Measurements from ENCODE around the gene CHADL.

DNA sequence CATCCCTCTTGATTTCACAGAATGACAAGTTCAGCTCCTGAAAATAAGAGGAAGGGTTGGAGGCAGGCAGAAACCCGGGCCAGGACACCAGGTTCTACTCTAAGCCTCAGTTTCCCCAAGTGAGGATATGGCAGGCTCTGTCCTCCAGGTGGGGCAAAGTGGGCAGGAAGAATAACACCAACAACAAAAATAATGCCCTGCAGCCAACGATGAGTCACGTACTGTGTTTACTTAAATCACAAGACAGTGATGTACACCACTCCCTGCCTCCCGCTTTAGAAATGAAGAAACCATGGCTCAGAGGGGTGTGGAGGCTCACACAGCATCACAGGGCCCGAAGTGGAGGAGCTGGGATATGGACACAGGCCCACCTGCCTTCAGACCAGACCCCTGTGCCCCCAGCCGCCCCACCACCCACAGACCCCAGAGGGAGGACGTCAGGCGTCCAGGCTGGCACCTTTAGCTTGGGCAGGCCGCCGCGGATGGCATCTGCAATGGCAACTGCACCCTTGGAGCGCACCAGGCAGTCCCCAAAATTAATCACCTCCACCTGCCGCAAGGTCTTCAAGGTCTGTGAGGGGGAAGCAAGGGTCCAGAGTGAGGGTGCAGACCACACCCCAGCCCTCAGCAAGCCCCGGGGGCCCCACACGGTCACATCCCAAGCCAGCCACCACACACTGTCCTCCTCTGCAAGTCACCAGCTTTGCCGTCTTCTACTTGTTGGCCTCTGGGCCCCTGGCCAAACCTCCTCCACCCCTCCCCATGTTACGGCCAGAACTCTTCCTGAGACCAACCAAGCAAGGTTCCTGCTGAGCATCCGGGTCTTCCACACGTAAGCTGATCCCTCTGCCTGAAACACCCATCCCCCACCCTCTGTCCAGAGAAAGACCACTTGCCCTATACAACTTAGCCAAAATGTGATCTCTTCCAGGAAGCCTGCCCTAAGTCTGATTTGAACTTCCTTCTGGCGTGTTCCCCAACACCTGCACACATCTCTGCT lies 15.8 kb upstream of the CHADL start:
- TF ChIP-seq, protein P1, sequence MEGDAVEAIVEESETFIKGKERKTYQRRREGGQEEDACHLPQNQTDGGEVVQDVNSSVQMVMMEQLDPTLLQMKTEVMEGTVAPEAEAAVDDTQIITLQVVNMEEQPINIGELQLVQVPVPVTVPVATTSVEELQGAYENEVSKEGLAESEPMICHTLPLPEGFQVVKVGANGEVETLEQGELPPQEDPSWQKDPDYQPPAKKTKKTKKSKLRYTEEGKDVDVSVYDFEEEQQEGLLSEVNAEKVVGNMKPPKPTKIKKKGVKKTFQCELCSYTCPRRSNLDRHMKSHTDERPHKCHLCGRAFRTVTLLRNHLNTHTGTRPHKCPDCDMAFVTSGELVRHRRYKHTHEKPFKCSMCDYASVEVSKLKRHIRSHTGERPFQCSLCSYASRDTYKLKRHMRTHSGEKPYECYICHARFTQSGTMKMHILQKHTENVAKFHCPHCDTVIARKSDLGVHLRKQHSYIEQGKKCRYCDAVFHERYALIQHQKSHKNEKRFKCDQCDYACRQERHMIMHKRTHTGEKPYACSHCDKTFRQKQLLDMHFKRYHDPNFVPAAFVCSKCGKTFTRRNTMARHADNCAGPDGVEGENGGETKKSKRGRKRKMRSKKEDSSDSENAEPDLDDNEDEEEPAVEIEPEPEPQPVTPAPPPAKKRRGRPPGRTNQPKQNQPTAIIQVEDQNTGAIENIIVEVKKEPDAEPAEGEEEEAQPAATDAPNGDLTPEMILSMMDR (conservative IDR thresholded peaks at IDR 0.05), result no peak; the same call in none of the 2 replicates
- no peak for TF ChIP-seq EZH2 (IDR thresholded peaks at IDR 0.05; ENCODE audit: low read depth)

Measured in PC-9 (cell line).